Endodermal cell (in vitro differentiated cells): ENCODE measurements around the gene PAX5. TPM values are rescaled to one million over a fixed set of nuclear protein-coding genes. Genes with fewer than 3 reads are reported as not detected.

Source experiments
- DNase-seq: peaks from one replicate; pipeline ENCODE4 v3.0.0-alpha.2; 2017
- H3K27ac ChIP-seq: 2 replicates; pipeline ENCODE4 v1.5.1; 2013; ENCODE audit warnings: mild to moderate bottlenecking, low read depth, low read length, moderate library complexity
- H3K27me3 ChIP-seq: 2 replicates; pipeline ENCODE4 v1.6.1; 2013; ENCODE audit warnings: mild to moderate bottlenecking, low read length, moderate library complexity; ENCODE audit not compliant: insufficient read depth, control insufficient read depth, poor library complexity, severe bottlenecking
- H3K36me3 ChIP-seq: 2 replicates; pipeline ENCODE4 v1.7.0; 2013; ENCODE audit warnings: mild to moderate bottlenecking, low read length, moderate library complexity; ENCODE audit not compliant: control insufficient read depth, insufficient read depth
- H3K4me1 ChIP-seq: one replicate; pipeline ENCODE4 v1.7.0; 2013; ENCODE audit warnings: low read length; ENCODE audit not compliant: control insufficient read depth, insufficient read depth
- H3K4me3 ChIP-seq: 2 replicates; pipeline ENCODE4 v1.5.1; 2013; ENCODE audit warnings: mild to moderate bottlenecking, low read length, moderate library complexity
- H3K9ac ChIP-seq: 2 replicates; pipeline ENCODE4 v1.6.1; 2013; ENCODE audit warnings: mild to moderate bottlenecking, low read length, moderate library complexity; ENCODE audit not compliant: poor library complexity, severe bottlenecking; ENCODE audit errors: extremely low read depth
- H3K9me3 ChIP-seq: 2 replicates; pipeline ENCODE4 v1.6.1; 2013; ENCODE audit warnings: mild to moderate bottlenecking, low read length, moderate library complexity; ENCODE audit not compliant: control insufficient read depth
- H3K27ac Mint-ChIP-seq: 2 replicates; pipeline ENCODE4 v1.8.0; 2020; ENCODE audit warnings: mixed read lengths
- H3K27me3 Mint-ChIP-seq: 2 replicates; pipeline ENCODE4 v1.8.0; 2021; ENCODE audit warnings: mild to moderate bottlenecking, mixed read lengths; ENCODE audit not compliant: insufficient read depth
- H3K36me3 Mint-ChIP-seq: 2 replicates; pipeline ENCODE4 v1.8.0; 2020; ENCODE audit warnings: low read depth, mixed read lengths
- H3K4me1 Mint-ChIP-seq: 2 replicates; pipeline ENCODE4 v1.8.0; 2020; ENCODE audit warnings: mixed read lengths
- H3K4me3 Mint-ChIP-seq: 2 replicates; pipeline ENCODE4 v1.8.0; 2020; ENCODE audit warnings: mild to moderate bottlenecking, moderate library complexity, mixed read lengths
- H3K9me3 Mint-ChIP-seq: 2 replicates; pipeline ENCODE4 v1.8.0; 2020; ENCODE audit warnings: mild to moderate bottlenecking, mixed read lengths
- CTCF ChIP-seq: fragments of 200-600 bp; sonication (generic); conservative IDR thresholded peaks from 2 replicates; pipeline ENCODE4 v1.5.0; 2021; ENCODE audit warnings: antibody characterized with exemption, mild to moderate bottlenecking
- WGBS, 2 experiments: methylation state at CpG; one replicate each; pipeline versions ENCODE4 v1.1.5 to v1.1.7; 2013; ENCODE audit warnings: missing lambda C conversion rate in 2 of 2, mixed read lengths in 1 of 2; ENCODE audit not compliant: insufficient coverage in 1 of 2, insufficient read length in 1 of 2; 5-methylcytosine and 5-hydroxymethylcytosine counted together
- total RNA-seq, 2 donors: library from RNA; stranded (reverse); fragmentation: NEBNext Ultra II Directional in 1 of 2; extraction: Animal tissue kit (Norgen Biotek cat#: 25700) in 1 of 2; gene quantifications; 2 replicates in 1 of 2; 3 replicates in 1 of 2; pipeline ENCODE4 v1.2.1, GENCODE V29; 2021

PAX5 gene
- total RNA-seq, 2 donors from 2014 or later: 0.15 TPM; not detected in 1

GRCh38 chr9:36881743-36882441 is 152.2 kb downstream of the PAX5 start:
- Histone ChIP-seq H3K9me3 (no peaks in the 10 kb centered on the region), H3K4me3 (no peak overlapping the region), H3K27me3 (peaks cover 44% of the 10 kb centered on the region), H3K4me1 (no peaks in the 10 kb centered on the region), H3K9ac (no peak overlapping the region), H3K27ac (no peak overlapping the region), H3K36me3 (no peaks in the 10 kb centered on the region)
- WGBS, 2 experiments: 90 to 95% methylated on average over 11 to 31 of the region's 31 CpGs
- H3K27me3 Mint-ChIP-seq: peaks cover 67% of the 10 kb centered on the region
- no peak overlapping the region for H3K4me3 Mint-ChIP-seq
- no peak overlapping the region for H3K27ac Mint-ChIP-seq
- no peaks in the 10 kb centered on the region for H3K36me3 Mint-ChIP-seq
- H3K4me1 Mint-ChIP-seq: no peaks in the 10 kb centered on the region
- no peaks in the 10 kb centered on the region for H3K9me3 Mint-ChIP-seq
- no peak for DNase-seq
- TF ChIP-seq CTCF: no peak

GRCh38 chr9:36881316-36881715 is 152.8 kb downstream of the PAX5 start:
- WGBS, 2 experiments: 87 to 93% methylated on average over 2 to 14 of the region's 14 CpGs
- H3K27ac ChIP-seq: no peak overlapping the region
- peaks cover 44% of the 10 kb centered on the region for H3K27me3 ChIP-seq
- no peaks in the 10 kb centered on the region for H3K36me3 ChIP-seq
- TF ChIP-seq CTCF: no peak
- Mint-ChIP-seq H3K9me3 (no peaks in the 10 kb centered on the region), H3K27ac (no peak overlapping the region), H3K27me3 (peaks cover 67% of the 10 kb centered on the region), H3K4me1 (no peaks in the 10 kb centered on the region), H3K4me3 (no peak overlapping the region), H3K36me3 (no peaks in the 10 kb centered on the region)
- DNase-seq: no peak
- no peak overlapping the region for H3K4me3 ChIP-seq
- no peaks in the 10 kb centered on the region for H3K9me3 ChIP-seq
- no peak overlapping the region for H3K9ac ChIP-seq
- no peaks in the 10 kb centered on the region for H3K4me1 ChIP-seq

- Histone ChIP-seq H3K9me3 (peaks cover 7% of the 10 kb centered on the region), H3K4me3 (no peak overlapping the region), H3K4me1 (no peaks in the 10 kb centered on the region), H3K27ac (no peak overlapping the region), H3K36me3 (no peaks in the 10 kb centered on the region), H3K27me3 (peaks cover 42% of the 10 kb centered on the region), H3K9ac (no peak overlapping the region)
- Mint-ChIP-seq H3K27ac (no peak overlapping the region), H3K9me3 (peaks cover 7% of the 10 kb centered on the region), H3K27me3 (peaks cover 70% of the 10 kb centered on the region), H3K36me3 (no peaks in the 10 kb centered on the region), H3K4me3 (no peak overlapping the region), H3K4me1 (no peaks in the 10 kb centered on the region)
- no peak for DNase-seq
- no peak for TF ChIP-seq CTCF
- WGBS, 2 experiments: 92 to 98% methylated on average over 11 to 12 of the region's 12 CpGs
Observed at GRCh38 chr9:36880075-36880474, 154.0 kb downstream of the PAX5 start.
